Endothelial cell of umbilical vein (primary cell): ENCODE measurements around the gene GANAB. TPM values are rescaled to one million over a fixed set of nuclear protein-coding genes. Genes with fewer than 3 reads are reported as not detected.

Experiments
- BruUV-seq: library from RNA; stranded (reverse); fragments of 400-500 nt; replicated peaks from 2 replicates; lab custom pipeline; 2021; lab: Mats Ljungman, UMichigan
- CTCF ChIA-PET: fragments of 300-600, 350-600 bp; sonication (Branson Sonifier 250); formaldehyde crosslinking; loops from one replicate; lab custom pipeline; 2021; ENCODE audit warnings: antibody characterized with exemption, inconsistent platforms; lab: Charles Lee
- POLR2A ChIA-PET: fragments of 300-600, 350-600 bp; sonication (Branson Sonifier 250); formaldehyde crosslinking; loops from one replicate; lab custom pipeline; 2021; ENCODE audit warnings: antibody characterized with exemption, inconsistent platforms; lab: Charles Lee
- DNase-seq: peaks from one replicate; pipeline ENCODE4 v3.0.0-alpha.2; 2011; ENCODE audit warnings: low read depth, low spot score
- FAIRE-seq: peaks from 2 replicates; lab custom pipeline; 2011; peaks lifted over from hg19 to GRCh38; lab: Jason Lieb, UNC
- H2AFZ ChIP-seq: 2 replicates; pipeline ENCODE4 v1.6.0; 2012; ENCODE audit warnings: low read depth, low read length, control low read depth, inconsistent platforms
- H3K27ac ChIP-seq: 2 replicates; pipeline ENCODE4 v1.5.1; 2011; ENCODE audit warnings: low read depth, mild to moderate bottlenecking, control low read depth, low read length, moderate library complexity; ENCODE audit not compliant: insufficient read depth
- H3K27me3 ChIP-seq, 2 experiments: 2 replicates each; pipeline versions ENCODE4 v1.6.0 to v1.6.1; 2011; ENCODE audit warnings: low read length in 2 of 2, mixed read lengths in 1 of 2; ENCODE audit not compliant: control insufficient read depth in 2 of 2, insufficient read depth in 2 of 2
- H3K36me3 ChIP-seq, 2 experiments: 2 replicates in 1 of 2; 3 replicates in 1 of 2; pipeline ENCODE4 v1.5.1; 2011; ENCODE audit warnings: low read length in 2 of 2, mild to moderate bottlenecking in 1 of 2, moderate library complexity in 1 of 2; ENCODE audit not compliant: control insufficient read depth in 2 of 2, insufficient read depth in 2 of 2; ENCODE audit errors: extremely low read depth in 1 of 2
- H3K4me1 ChIP-seq: 3 replicates; pipeline ENCODE4 v1.5.1; 2011; ENCODE audit warnings: mild to moderate bottlenecking, low read length; ENCODE audit not compliant: control insufficient read depth, insufficient read depth; ENCODE audit errors: extremely low read depth
- H3K4me2 ChIP-seq: 2 replicates; pipeline ENCODE4 v1.6.1; 2011; ENCODE audit warnings: low read length, control low read depth, mixed read lengths; ENCODE audit not compliant: insufficient read depth
- H3K4me3 ChIP-seq, 3 experiments: fragments of 200-600 bp in 1 of 3; sonication (generic), shearing (Covaris generic) in 1 of 3; replicated peaks in 1 of 3; 2 replicates each; pipeline ENCODE4 v1.5.1; 2011 to 2016; ENCODE audit warnings: control low read depth in 3 of 3, low read length in 3 of 3, mild to moderate bottlenecking in 2 of 3, inconsistent platforms in 1 of 3, low read depth in 1 of 3, moderate library complexity in 1 of 3; ENCODE audit not compliant: insufficient read depth in 1 of 3
- H3K79me2 ChIP-seq: 2 replicates; pipeline ENCODE4 v1.6.0; 2012; ENCODE audit warnings: low read length, inconsistent platforms; ENCODE audit not compliant: control insufficient read depth, insufficient read depth
- H3K9ac ChIP-seq: replicated peaks from 2 replicates; pipeline ENCODE3; 2011; ENCODE audit warnings: low read length, control low read depth; ENCODE audit not compliant: insufficient read depth; ENCODE audit errors: extremely low read depth
- H3K9me1 ChIP-seq: replicated peaks from 3 replicates; pipeline ENCODE4 v1.6.0; 2011; ENCODE audit warnings: mild to moderate bottlenecking, low read length; ENCODE audit not compliant: control insufficient read depth, insufficient read depth; ENCODE audit errors: extremely low read depth
- H3K9me3 ChIP-seq: replicated peaks from 2 replicates; pipeline ENCODE4 v1.5.1; 2012; ENCODE audit warnings: low read length, inconsistent platforms; ENCODE audit not compliant: control insufficient read depth, insufficient read depth
- H4K20me1 ChIP-seq: replicated peaks from 2 replicates; pipeline ENCODE3; 2011; ENCODE audit warnings: mild to moderate bottlenecking, low read length; ENCODE audit not compliant: control insufficient read depth, insufficient read depth; ENCODE audit errors: extremely low read depth
- EZH2 ChIP-seq: IDR thresholded peaks from 2 replicates; pipeline ENCODE4 v1.6.1; 2012; ENCODE audit warnings: borderline replicate concordance, low read depth, mild to moderate bottlenecking, moderate library complexity, low read length, inconsistent platforms; ENCODE audit not compliant: severe bottlenecking
- FOS ChIP-seq: IDR thresholded peaks from 2 replicates; pipeline ENCODE4 v1.6.1; 2011; ENCODE audit warnings: mild to moderate bottlenecking, low read length, moderate library complexity, borderline replicate concordance; ENCODE audit not compliant: insufficient read depth
- GATA2 ChIP-seq: IDR thresholded peaks from 2 replicates; pipeline ENCODE4 v1.7.0; 2011; ENCODE audit warnings: low read depth, mild to moderate bottlenecking, moderate library complexity, mixed read lengths, low read length; ENCODE audit not compliant: insufficient read length, insufficient read depth
- JUN ChIP-seq: IDR thresholded peaks from 2 replicates; pipeline ENCODE4 v1.6.1; 2011; ENCODE audit warnings: borderline replicate concordance, low read depth; ENCODE audit not compliant: insufficient read length, insufficient read depth
- MYC ChIP-seq: IDR thresholded peaks from one replicate; pipeline ENCODE4 v1.6.1; 2011; ENCODE audit warnings: mild to moderate bottlenecking, low read depth, low read length
- POLR2A ChIP-seq: IDR thresholded peaks from 2 replicates; pipeline ENCODE4 v1.6.1; 2012; ENCODE audit warnings: low read depth, mild to moderate bottlenecking, control low read depth, low read length
- POLR2AphosphoS5 ChIP-seq: IDR thresholded peaks from 2 replicates; pipeline ENCODE4 v1.6.1; 2012; ENCODE audit warnings: low read depth, mild to moderate bottlenecking, control low read depth, low read length, moderate library complexity; ENCODE audit not compliant: insufficient read depth
- dilution Hi-C: fragments of 300-500 bp; cut with MboI; formaldehyde crosslinking; loops from one replicate; pipeline ENCODE4 v1.15.0; 2019; ENCODE audit warnings: low sequenced_read_pairs; ENCODE audit not compliant: extremely low pct_ligation_motif_present
- intact Hi-C: fragments of 100-400 bp; cut with micrococcal nuclease; formaldehyde crosslinking; loops from one replicate; pipeline ENCODE4 v1.10.0; 2022
- polyA plus RNA-seq, 4 experiments: library from polyadenylated mRNA; depleted of rRNA in 3 of 4; stranded (reverse) in 3 of 4; unstranded in 1 of 4; fragments of >200 nt; gene quantifications; 2 replicates each; pipeline versions ENCODE4 v1.2.1 to v1.2.3, GENCODE V29; 2011 to 2012; ENCODE audit warnings: missing spikeins in 1 of 4
- total RNA-seq: library from RNA; stranded (reverse); gene quantifications from 2 replicates; pipeline ENCODE4 v1.2.3, GENCODE V29; 2021
- TF ChIP-seq, protein P1 (sequence below): IDR thresholded peaks from 2 replicates; pipeline ENCODE4 v1.6.1; 2011; ENCODE audit not compliant: insufficient read depth, insufficient read length
- TF ChIP-seq, protein P2 (sequence below), 2 donors: IDR thresholded peaks; 1 replicate in 1 of 2; 2 replicates in 1 of 2; pipeline ENCODE4 v1.5.1; 2011; ENCODE audit warnings: low read length in 2 of 2, mild to moderate bottlenecking in 2 of 2, moderate library complexity in 2 of 2, control low read depth in 1 of 2, inconsistent platforms in 1 of 2, low read depth in 1 of 2; ENCODE audit not compliant: insufficient read depth in 1 of 2; ENCODE audit errors: extremely low read depth in 1 of 2

Gene GANAB
- total and polyA plus RNA-seq, 2 donors (not counting 3 experiments of a cell fraction or from before 2014, with no cell fraction given): 389 to 455 TPM

DNA sequence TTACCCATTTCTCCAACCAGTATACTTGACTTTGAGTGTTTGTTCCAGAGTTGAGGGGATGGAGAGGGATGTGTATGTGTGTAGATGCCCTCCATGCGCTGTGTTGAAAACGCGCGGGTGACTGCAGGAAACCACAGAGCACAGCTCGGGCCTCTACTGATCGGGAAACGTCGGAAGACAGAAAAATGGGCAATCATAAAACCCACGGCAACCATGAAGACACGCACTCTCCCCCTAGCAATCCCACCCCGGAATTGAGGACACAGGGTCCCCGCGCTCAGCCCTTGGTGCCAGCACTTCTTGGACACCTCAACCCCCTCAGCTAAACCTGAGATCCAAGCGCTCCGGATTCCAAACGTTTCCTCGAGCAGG is 24.8 kb upstream of the GANAB start:
- peak; percentile 83 for FAIRE-seq
- Histone ChIP-seq H3K79me2 (peaks cover 30% of the 10 kb centered on the region), H3K27ac (peak overlapping the region; percentile 69), H3K4me1 (peaks cover 15% of the 10 kb centered on the region), H3K9me1 (no peaks in the 10 kb centered on the region), H3K4me2 (peak overlapping the region; percentile 96), H2AFZ (peak overlapping the region; percentile 95), H4K20me1 (no peaks in the 10 kb centered on the region), H3K27me3 (no peaks in the 10 kb centered on the region), H3K36me3 (peaks cover 0 to 2% of the 10 kb centered on the region in 2 experiments), H3K9me3 (no peaks in the 10 kb centered on the region), H3K4me3 (peak overlapping the region; percentile 49 to 92 (median 77)), H3K9ac (peak overlapping the region; percentile 80)
- TF ChIP-seq FOS: no peak
- TF ChIP-seq JUN: no peak
- no peak for TF ChIP-seq MYC
- TF ChIP-seq, protein P1, sequence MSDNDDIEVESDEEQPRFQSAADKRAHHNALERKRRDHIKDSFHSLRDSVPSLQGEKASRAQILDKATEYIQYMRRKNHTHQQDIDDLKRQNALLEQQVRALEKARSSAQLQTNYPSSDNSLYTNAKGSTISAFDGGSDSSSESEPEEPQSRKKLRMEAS: no peak
- no peak for TF ChIP-seq GATA2
- no peak for TF ChIP-seq EZH2
- TF ChIP-seq, protein P2, sequence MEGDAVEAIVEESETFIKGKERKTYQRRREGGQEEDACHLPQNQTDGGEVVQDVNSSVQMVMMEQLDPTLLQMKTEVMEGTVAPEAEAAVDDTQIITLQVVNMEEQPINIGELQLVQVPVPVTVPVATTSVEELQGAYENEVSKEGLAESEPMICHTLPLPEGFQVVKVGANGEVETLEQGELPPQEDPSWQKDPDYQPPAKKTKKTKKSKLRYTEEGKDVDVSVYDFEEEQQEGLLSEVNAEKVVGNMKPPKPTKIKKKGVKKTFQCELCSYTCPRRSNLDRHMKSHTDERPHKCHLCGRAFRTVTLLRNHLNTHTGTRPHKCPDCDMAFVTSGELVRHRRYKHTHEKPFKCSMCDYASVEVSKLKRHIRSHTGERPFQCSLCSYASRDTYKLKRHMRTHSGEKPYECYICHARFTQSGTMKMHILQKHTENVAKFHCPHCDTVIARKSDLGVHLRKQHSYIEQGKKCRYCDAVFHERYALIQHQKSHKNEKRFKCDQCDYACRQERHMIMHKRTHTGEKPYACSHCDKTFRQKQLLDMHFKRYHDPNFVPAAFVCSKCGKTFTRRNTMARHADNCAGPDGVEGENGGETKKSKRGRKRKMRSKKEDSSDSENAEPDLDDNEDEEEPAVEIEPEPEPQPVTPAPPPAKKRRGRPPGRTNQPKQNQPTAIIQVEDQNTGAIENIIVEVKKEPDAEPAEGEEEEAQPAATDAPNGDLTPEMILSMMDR (IDR thresholded peaks at IDR 0.05; ENCODE audit: extremely low read depth in 1 of 2, insufficient read depth in 1 of 2, low read depth in 1 of 2, low read length in 2 of 2): no peak
- no peak for TF ChIP-seq POLR2A
- TF ChIP-seq POLR2AphosphoS5: no peak
- BruUV-seq: no TSS peak
- DNase-seq: no peak
- intact Hi-C loops: no loop called here
- dilution Hi-C loops: no loop called here
- POLR2A ChIA-PET: interaction anchor here (0.6 to 1.7 kb wide), 8 partner anchors 9 to 170 kb away, joined by 3 to 9 read pairs (median 5); partner anchors contain the start of genes GANAB, INTS5, MTA2 and TUT1
- CTCF ChIA-PET: interaction anchor here (0.8 to 3.2 kb wide), 7 partner anchors 10 to 276 kb away, joined by 3 to 30 read pairs (median 4); partner anchors contain the start of gene EEF1G
